ENCODE results near the gene ACOD1.
"Not testable (repeated sequence)": the region's sequence is repeated elsewhere in the genome, so short reads cannot be mapped to it uniquely, and the experiment has no call there.

DNA sequence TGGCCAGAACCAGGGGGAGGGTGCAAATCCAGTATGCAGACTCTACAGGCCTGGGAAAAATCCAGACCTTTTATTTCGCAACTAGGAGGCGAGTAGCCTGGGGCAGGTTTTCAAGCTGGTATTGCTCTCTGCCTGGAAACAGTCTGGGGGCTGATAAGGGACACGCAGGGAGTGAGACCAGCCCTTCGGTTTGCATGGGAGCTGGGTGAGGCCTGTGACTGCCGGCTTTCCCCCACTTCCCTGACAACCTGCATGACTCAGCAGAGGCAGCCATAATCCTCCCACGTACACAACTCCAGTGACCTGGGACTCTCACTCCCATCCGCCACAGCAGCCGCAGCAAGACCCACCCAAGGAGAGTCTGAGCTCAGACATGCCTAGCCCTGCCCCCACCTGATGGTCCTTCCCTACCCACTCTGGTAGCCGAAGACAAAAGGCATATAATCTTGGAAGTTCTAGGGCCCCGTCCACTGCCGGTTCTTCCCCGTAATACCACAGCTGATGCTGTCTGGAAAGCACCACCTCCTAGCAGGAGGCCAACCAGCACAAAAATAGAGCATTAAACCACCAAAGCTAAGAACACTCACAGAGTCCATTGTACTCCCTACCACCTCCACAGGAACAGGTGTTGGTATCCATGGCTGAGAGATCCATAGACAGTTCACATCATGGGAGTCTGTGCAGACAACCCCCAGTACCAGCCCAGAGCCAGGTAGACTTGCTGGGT is 30.4 kb upstream of the ACOD1 start:
- TF ChIP-seq, protein P1, sequence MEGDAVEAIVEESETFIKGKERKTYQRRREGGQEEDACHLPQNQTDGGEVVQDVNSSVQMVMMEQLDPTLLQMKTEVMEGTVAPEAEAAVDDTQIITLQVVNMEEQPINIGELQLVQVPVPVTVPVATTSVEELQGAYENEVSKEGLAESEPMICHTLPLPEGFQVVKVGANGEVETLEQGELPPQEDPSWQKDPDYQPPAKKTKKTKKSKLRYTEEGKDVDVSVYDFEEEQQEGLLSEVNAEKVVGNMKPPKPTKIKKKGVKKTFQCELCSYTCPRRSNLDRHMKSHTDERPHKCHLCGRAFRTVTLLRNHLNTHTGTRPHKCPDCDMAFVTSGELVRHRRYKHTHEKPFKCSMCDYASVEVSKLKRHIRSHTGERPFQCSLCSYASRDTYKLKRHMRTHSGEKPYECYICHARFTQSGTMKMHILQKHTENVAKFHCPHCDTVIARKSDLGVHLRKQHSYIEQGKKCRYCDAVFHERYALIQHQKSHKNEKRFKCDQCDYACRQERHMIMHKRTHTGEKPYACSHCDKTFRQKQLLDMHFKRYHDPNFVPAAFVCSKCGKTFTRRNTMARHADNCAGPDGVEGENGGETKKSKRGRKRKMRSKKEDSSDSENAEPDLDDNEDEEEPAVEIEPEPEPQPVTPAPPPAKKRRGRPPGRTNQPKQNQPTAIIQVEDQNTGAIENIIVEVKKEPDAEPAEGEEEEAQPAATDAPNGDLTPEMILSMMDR (IDR thresholded peaks at IDR 0.05; ENCODE audit: borderline replicate concordance, extremely low read depth, low read length, poor library complexity, severe bottlenecking) = not testable (repeated sequence)
- TF ChIP-seq EZH2 (IDR thresholded peaks at IDR 0.05; ENCODE audit: borderline replicate concordance, low read depth, low read length, severe bottlenecking) = not testable (repeated sequence)
